GM12874 (cell line): ENCODE measurements around the gene SAMD10.

Experiments used
- CTCF ChIP-seq: IDR thresholded peaks from 2 replicates; pipeline ENCODE4 v1.5.1; 2011; ENCODE audit warnings: low read depth, mild to moderate bottlenecking, control low read depth, low read length, moderate library complexity; ENCODE audit not compliant: insufficient read depth

Gene SAMD10

DNA sequence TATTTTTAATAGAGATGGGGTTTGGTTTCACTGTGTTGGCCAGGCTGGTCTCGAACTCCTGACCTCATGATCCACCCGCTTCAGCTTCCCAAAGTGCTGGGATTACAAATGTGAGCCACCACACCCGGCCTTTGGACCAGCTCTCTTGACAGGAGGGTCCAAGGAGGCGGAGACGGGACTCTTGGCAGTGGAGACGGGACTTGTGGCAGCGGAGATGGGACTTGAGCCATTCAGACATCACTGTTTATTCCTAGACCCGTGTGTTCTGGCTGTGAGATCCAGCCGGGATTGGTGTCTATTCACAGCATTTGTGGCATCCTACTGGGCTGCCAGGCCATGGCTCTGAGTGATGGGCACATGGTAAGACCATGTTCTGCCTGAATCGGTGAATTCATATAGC, 27.0 kb upstream of the SAMD10 start:
- TF ChIP-seq CTCF: no peak

DNA sequence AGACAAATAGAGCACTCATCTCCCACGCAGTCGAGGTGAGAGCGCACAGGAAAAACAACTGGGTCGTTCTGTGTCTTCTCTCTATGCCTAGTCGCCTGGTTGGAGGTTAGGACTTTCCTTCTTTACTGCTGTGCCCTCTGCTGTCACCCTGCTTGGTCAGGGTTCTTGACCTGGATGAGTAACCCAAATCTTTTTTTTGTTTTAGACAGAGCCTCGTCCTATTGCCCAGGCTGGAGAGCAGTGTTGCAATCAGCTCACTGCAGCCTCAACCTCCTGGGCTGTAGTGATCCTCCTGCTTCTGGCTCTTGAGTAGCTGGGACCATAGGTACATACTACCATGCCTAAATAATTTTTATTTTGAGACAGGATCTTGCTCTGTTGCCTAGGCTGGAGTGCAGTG, 26.0 kb upstream of the SAMD10 start:
- no peak for TF ChIP-seq CTCF

DNA sequence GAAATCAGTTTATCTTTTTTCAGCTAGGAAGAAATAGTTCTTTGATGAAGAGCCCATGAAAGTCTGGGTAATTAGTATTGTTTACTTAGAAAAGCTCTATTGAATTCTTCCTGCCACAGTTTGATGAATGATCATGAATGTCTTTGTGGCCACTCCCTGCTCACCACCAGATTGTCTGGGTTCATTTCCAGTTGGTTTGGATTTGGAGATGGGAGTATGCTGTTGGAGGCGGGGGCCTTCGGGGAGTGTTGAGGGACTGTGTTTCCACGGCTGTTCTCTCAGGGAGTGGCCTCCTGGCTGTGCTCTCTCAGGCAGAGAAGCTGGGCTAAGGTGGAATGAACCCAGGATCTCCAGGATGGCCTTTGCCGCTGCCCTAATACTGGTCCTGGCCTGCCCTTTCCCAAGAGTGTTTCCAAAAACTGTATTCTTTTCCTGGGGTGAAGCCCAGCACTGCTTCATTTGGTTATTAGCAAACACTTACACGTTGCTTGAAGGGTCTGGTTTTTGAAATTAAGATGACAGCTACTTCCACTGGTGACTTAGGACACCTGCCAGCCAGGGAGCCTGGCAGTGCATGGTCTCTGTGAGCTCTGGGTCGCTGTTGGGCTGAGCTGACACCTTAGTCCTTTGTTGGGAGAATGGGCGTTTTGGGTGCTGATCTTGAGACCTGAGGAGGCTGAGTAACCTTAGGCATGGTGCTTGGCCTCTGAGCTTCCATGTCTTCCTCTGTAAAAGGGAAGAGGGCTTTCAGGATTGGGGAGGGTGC, 24.7 kb upstream of the SAMD10 start:
- no peak for TF ChIP-seq CTCF

DNA sequence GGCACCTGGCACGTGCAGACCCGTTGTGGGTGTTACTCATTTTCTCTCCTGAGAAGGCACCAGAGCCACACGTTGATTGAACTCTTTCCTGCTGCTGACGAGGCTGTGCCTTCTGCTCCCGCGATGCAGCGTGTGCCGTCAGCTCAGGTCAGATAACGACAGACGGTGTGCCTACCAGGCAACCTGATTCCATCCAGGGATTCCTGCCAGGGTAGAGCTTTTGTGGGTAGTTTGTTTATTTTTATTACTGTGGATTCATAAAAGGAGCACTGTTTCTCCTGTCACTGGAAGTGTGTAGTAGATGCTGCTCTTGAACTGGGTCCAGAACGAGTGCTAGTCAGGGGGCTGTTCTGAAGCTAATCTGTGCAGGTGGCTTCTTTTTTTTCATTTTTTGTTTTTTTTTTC, 22.2 kb upstream of the SAMD10 start:
- TF ChIP-seq CTCF: no peak

DNA sequence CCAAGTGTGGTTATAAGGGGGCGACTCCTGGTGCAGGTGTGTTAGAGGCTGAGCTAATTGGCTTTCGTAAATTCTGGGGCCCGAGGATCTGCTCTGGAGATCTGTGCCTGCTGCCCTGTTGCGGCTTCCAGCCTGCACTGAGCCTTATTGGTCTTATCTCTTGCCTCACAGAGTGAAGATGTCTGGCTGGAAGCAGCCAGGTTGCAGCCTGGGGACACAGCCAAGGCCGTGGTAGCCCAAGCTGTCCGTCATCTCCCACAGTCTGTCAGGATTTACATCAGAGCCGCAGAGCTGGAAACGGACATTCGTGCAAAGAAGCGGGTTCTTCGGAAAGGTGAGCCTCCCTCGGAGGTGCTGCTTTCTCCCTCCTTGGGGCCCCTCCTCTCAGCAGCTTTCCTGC, 21.5 kb upstream of the SAMD10 start:
- no peak for TF ChIP-seq CTCF

GRCh38 chr20:63982937-63983336, 3.5 kb upstream of the SAMD10 start:
- TF ChIP-seq CTCF: no peak

GRCh38 chr20:63980806-63981728, 1.6 kb upstream of the SAMD10 start, which contains the start of gene PRPF6:
Gene PRPF6 (plus strand): TSS chr20:63981132. CDS start chr20:63981246, 114 bp downstream.
- peak; percentile 95 for TF ChIP-seq CTCF
